Uterus (tissue), 2 donors: Measurements from ENCODE around the gene INAVA.

ENCODE experiments used
- POLR2A ChIP-seq, 2 donors: fragments of 450-650 bp; IDR thresholded peaks; one replicate each; pipeline ENCODE4 v1.6.1; 2016; ENCODE audit warnings: antibody characterized with exemption in 2 of 2, mild to moderate bottlenecking in 1 of 2, moderate library complexity in 1 of 2
- TF ChIP-seq, protein P1 (sequence below), 4 experiments: fragments of 200-600 bp in 2 of 4; fragments of 450-650 bp in 2 of 4; sonication (generic) in 2 of 4; IDR thresholded peaks; one replicate each; pipeline ENCODE4 v1.5.1; 2016 to 2019; ENCODE audit warnings: antibody characterized with exemption in 4 of 4, mild to moderate bottlenecking in 2 of 4, moderate library complexity in 1 of 4

DNA sequence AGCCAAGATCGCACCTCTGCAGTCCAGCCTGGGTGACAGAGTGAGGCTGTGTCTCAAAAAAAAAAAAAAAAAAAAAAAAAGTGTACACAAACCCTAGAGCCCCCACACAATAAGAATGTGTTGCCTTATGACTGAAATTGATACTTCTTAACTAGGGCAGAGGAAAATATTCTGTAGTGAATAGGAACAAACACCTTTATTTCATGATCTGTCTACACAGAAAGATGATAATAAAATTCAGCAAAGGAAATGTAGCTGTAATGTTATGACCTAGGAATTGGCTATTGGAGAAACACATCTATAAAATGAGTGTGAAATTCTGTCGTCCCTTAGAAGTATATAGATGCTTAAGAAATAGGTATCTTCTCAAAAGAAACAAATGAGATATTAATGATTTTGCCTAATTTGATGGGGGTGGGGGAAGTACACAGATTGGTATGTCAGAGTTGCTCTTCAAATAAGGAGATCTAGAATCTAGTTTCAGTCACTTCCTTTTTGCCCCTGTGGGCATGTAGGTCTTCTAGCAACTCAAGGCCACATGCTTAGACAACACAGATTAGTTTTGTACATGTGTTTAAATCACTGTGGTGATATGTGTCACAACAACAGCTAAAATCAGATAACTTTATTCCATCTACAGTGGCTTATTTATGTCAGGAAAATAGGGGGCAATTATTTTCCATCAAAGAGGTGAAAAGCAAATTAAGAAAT is 32.6 kb upstream of the INAVA start:
- TF ChIP-seq, protein P1, sequence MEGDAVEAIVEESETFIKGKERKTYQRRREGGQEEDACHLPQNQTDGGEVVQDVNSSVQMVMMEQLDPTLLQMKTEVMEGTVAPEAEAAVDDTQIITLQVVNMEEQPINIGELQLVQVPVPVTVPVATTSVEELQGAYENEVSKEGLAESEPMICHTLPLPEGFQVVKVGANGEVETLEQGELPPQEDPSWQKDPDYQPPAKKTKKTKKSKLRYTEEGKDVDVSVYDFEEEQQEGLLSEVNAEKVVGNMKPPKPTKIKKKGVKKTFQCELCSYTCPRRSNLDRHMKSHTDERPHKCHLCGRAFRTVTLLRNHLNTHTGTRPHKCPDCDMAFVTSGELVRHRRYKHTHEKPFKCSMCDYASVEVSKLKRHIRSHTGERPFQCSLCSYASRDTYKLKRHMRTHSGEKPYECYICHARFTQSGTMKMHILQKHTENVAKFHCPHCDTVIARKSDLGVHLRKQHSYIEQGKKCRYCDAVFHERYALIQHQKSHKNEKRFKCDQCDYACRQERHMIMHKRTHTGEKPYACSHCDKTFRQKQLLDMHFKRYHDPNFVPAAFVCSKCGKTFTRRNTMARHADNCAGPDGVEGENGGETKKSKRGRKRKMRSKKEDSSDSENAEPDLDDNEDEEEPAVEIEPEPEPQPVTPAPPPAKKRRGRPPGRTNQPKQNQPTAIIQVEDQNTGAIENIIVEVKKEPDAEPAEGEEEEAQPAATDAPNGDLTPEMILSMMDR (IDR thresholded peaks at IDR 0.05): no peak
- TF ChIP-seq POLR2A (IDR thresholded peaks at IDR 0.05): no peak
